SU-DHL-6 (cell line): ENCODE results near the gene DDX42.

Source experiments
- H2AFZ ChIP-seq: fragments of 200-600 bp; sonication (generic); 2 replicates; pipeline ENCODE4 v1.6.1; 2014; ENCODE audit warnings: low read depth, mild to moderate bottlenecking, moderate library complexity, mixed read lengths, antibody characterized with exemption, low read length; ENCODE audit not compliant: severe bottlenecking
- H3F3A ChIP-seq: fragments of 200-600 bp; shearing (Covaris generic); 2 replicates; pipeline ENCODE4 v1.6.0; 2016; ENCODE audit warnings: antibody characterized with exemption, mild to moderate bottlenecking; ENCODE audit not compliant: insufficient read depth
- H3K27ac ChIP-seq: fragments of 200-600 bp; sonication (generic); 2 replicates; pipeline ENCODE4 v1.5.1; 2016; ENCODE audit warnings: low read depth, mild to moderate bottlenecking, low read length, moderate library complexity, mixed read lengths
- H3K27me3 ChIP-seq: fragments of 200-600 bp; sonication (generic), shearing (Covaris generic); 2 replicates; pipeline ENCODE4 v1.6.0; 2014; ENCODE audit warnings: mild to moderate bottlenecking, low read length
- H3K36me3 ChIP-seq: fragments of 200-600 bp; sonication (generic); 2 replicates; pipeline ENCODE4 v1.6.1; 2014; ENCODE audit warnings: mild to moderate bottlenecking, low read length, mixed read lengths
- H3K4me2 ChIP-seq: fragments of 300-600, 200-600 bp; shearing (Covaris generic), sonication (generic); 2 replicates; pipeline ENCODE4 v1.6.0; 2014; ENCODE audit warnings: low read length, low read depth, mild to moderate bottlenecking; ENCODE audit not compliant: poor library complexity, severe bottlenecking
- H3K4me3 ChIP-seq: fragments of 200-600 bp; sonication (generic); 2 replicates; pipeline ENCODE4 v1.5.1; 2014; ENCODE audit warnings: antibody characterized with exemption, low read length, mild to moderate bottlenecking, mixed read lengths; ENCODE audit not compliant: insufficient read depth, poor library complexity, severe bottlenecking
- H3K79me2 ChIP-seq: fragments of 200-600 bp; sonication (generic); 2 replicates; pipeline ENCODE4 v1.6.1; 2014; ENCODE audit warnings: mild to moderate bottlenecking, low read length, moderate library complexity; ENCODE audit not compliant: insufficient read depth
- H3K9ac ChIP-seq: fragments of 200-600 bp; sonication (generic); 2 replicates; pipeline ENCODE4 v1.7.0; 2014; ENCODE audit warnings: mild to moderate bottlenecking, low read length
- H3K9me2 ChIP-seq: fragments of 200-600 bp; sonication (generic); replicated peaks from 2 replicates; pipeline ENCODE4 v1.6.1; 2014; ENCODE audit warnings: low read length; ENCODE audit not compliant: insufficient read depth
- H3K9me3 ChIP-seq: fragments of 200-600 bp; sonication (generic); 2 replicates; pipeline ENCODE4 v1.6.1; 2014; ENCODE audit warnings: low read length, mixed read lengths; ENCODE audit not compliant: insufficient read depth
- H4K20me1 ChIP-seq: fragments of 200-600 bp; sonication (generic); 2 replicates; pipeline ENCODE4 v1.6.1; 2014; ENCODE audit warnings: low read depth, mild to moderate bottlenecking, antibody characterized with exemption, low read length, moderate library complexity, mixed read lengths
- EZH2phosphoT487 ChIP-seq: fragments of 200-600 bp; sonication (generic), shearing (Covaris generic); conservative IDR thresholded peaks from 2 replicates; pipeline ENCODE4 v1.6.1; 2018; ENCODE audit warnings: mild to moderate bottlenecking, antibody characterized with exemption, low read length, moderate library complexity, mixed read lengths
- TF ChIP-seq, protein P1 (sequence below): fragments of 200-600 bp; sonication (generic); IDR thresholded peaks from one replicate; pipeline ENCODE4 v1.5.1; 2017; ENCODE audit warnings: antibody characterized with exemption, mild to moderate bottlenecking, low read length, moderate library complexity; ENCODE audit not compliant: insufficient read depth, poor library complexity, severe bottlenecking

The DDX42 gene

DNA sequence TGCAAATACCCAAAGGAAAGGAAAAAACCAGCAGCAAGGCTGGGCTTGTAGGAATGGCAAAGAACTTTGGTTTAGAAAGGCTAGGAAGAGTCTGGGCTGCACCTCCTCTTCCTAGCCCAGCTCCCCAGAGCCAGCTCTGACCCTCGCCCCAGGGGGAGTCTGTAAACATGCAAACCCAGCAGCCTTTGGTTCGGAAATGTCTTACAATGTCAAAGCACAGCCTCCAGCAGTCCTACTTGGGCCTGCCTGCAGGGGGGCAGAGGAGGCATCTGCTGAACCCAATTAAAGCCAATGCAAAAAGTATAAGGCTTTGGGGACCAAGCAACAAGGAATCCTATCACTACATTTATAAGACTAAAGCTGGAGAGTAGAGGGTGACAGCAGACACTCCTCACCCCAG lies 58.5 kb downstream of the DDX42 start:
- Histone ChIP-seq H3K27ac (no peak overlapping the region), H3K9me2 (no peaks in the 10 kb centered on the region), H3K36me3 (0 out of 2 replicates have a peak, but pooled peaks cover 3% of the 10 kb centered on the region), H4K20me1 (no peaks in the 10 kb centered on the region), H3K4me2 (no peak overlapping the region), H3K79me2 (peaks cover 38% of the 10 kb centered on the region), H3F3A (0 out of 2 replicates have a peak, but pooled peaks cover 4% of the 10 kb centered on the region), H3K9me3 (no peaks in the 10 kb centered on the region), H3K27me3 (no peaks in the 10 kb centered on the region), H3K4me3 (no peak overlapping the region), H3K9ac (no peak overlapping the region), H2AFZ (no peak overlapping the region)
- TF ChIP-seq, protein P1, sequence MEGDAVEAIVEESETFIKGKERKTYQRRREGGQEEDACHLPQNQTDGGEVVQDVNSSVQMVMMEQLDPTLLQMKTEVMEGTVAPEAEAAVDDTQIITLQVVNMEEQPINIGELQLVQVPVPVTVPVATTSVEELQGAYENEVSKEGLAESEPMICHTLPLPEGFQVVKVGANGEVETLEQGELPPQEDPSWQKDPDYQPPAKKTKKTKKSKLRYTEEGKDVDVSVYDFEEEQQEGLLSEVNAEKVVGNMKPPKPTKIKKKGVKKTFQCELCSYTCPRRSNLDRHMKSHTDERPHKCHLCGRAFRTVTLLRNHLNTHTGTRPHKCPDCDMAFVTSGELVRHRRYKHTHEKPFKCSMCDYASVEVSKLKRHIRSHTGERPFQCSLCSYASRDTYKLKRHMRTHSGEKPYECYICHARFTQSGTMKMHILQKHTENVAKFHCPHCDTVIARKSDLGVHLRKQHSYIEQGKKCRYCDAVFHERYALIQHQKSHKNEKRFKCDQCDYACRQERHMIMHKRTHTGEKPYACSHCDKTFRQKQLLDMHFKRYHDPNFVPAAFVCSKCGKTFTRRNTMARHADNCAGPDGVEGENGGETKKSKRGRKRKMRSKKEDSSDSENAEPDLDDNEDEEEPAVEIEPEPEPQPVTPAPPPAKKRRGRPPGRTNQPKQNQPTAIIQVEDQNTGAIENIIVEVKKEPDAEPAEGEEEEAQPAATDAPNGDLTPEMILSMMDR, result no peak
- no peak for TF ChIP-seq EZH2phosphoT487

GRCh38 chr17:63833026-63833740 lies 59.2 kb downstream of the DDX42 start:
- H2AFZ ChIP-seq, result no peak overlapping the region
- H3K9me3 ChIP-seq, result no peaks in the 10 kb centered on the region
- H3K4me2 ChIP-seq, result no peak overlapping the region
- no peaks in the 10 kb centered on the region for H3K9me2 ChIP-seq
- H3K4me3 ChIP-seq, result no peak overlapping the region
- no peak overlapping the region for H3K9ac ChIP-seq
- no peaks in the 10 kb centered on the region for H3K27me3 ChIP-seq
- H3K79me2 ChIP-seq, result peaks cover 36% of the 10 kb centered on the region
- H3K27ac ChIP-seq, result no peak overlapping the region
- TF ChIP-seq, protein P1, result no peak
- TF ChIP-seq EZH2phosphoT487, result no peak
- H3K36me3 ChIP-seq, result 0 out of 2 replicates have a peak, but pooled peaks cover 3% of the 10 kb centered on the region
- 0 out of 2 replicates have a peak, but pooled peaks cover 4% of the 10 kb centered on the region for H3F3A ChIP-seq
- no peaks in the 10 kb centered on the region for H4K20me1 ChIP-seq

DNA sequence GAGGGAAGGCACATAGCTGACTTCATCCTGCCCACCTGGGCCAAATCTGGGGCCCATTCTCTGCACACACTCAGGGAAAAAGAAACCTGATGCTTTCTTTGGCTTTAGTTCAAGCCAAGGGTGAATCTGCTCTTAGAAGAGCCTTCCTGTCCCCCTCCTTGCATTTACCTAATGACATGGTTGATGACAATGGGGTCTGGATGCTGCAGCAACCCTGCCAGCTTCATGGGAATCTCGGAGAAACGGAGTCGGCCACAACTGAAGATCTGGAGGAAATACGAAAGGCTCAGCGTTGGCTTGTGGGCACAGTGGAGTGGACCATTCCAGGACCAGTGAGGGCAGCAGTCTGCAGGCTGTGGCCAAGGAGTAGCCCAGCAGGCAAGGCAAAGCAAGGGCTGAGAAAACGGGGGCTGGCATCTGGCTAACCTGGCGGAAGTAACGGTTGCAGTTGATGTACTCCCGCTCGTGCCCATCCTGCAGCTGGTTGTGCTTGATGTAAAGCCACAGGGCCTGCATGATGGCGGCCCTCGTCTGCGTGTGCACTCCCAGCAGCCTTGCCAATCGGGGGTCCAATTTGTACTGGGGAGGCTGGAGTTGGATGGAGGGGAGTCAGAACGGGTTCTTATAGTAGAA lies 59.9 kb downstream of the DDX42 start:
- Histone ChIP-seq H3K36me3 (0 out of 2 replicates have a peak, but pooled peaks cover 3% of the 10 kb centered on the region), H3K4me2 (no peak overlapping the region), H3K4me3 (no peak overlapping the region), H3K79me2 (peaks cover 36% of the 10 kb centered on the region), H3K9me3 (no peaks in the 10 kb centered on the region), H2AFZ (no peak overlapping the region), H3K9ac (no peak overlapping the region), H4K20me1 (no peaks in the 10 kb centered on the region; the same call in 1 of the 2 replicates), H3K27ac (no peak overlapping the region), H3K9me2 (no peaks in the 10 kb centered on the region), H3K27me3 (no peaks in the 10 kb centered on the region), H3F3A (0 out of 2 replicates have a peak, but pooled peaks cover 4% of the 10 kb centered on the region)
- no peak for TF ChIP-seq EZH2phosphoT487
- TF ChIP-seq, protein P1, result no peak
